Measurements from ENCODE around the gene BPIFA1. TPM values are rescaled to one million over a fixed set of nuclear protein-coding genes. Genes with fewer than 3 reads are reported as not detected.

BPIFA1 gene
- polyA plus RNA-seq, 1 of the 3 experiments (the other 2 are of a cell fraction): not detected

- TF ChIP-seq TAF1 (IDR thresholded peaks at IDR 0.05; ENCODE audit: borderline replicate concordance, low read depth, low read length): no peak
- TF ChIP-seq NRF1 (IDR thresholded peaks at IDR 0.05; ENCODE audit: low read depth, low read length): no peak
- no peak for TF ChIP-seq TEAD4 (IDR thresholded peaks at IDR 0.05; ENCODE audit: borderline replicate concordance, insufficient read depth)
- TF ChIP-seq, protein P1, sequence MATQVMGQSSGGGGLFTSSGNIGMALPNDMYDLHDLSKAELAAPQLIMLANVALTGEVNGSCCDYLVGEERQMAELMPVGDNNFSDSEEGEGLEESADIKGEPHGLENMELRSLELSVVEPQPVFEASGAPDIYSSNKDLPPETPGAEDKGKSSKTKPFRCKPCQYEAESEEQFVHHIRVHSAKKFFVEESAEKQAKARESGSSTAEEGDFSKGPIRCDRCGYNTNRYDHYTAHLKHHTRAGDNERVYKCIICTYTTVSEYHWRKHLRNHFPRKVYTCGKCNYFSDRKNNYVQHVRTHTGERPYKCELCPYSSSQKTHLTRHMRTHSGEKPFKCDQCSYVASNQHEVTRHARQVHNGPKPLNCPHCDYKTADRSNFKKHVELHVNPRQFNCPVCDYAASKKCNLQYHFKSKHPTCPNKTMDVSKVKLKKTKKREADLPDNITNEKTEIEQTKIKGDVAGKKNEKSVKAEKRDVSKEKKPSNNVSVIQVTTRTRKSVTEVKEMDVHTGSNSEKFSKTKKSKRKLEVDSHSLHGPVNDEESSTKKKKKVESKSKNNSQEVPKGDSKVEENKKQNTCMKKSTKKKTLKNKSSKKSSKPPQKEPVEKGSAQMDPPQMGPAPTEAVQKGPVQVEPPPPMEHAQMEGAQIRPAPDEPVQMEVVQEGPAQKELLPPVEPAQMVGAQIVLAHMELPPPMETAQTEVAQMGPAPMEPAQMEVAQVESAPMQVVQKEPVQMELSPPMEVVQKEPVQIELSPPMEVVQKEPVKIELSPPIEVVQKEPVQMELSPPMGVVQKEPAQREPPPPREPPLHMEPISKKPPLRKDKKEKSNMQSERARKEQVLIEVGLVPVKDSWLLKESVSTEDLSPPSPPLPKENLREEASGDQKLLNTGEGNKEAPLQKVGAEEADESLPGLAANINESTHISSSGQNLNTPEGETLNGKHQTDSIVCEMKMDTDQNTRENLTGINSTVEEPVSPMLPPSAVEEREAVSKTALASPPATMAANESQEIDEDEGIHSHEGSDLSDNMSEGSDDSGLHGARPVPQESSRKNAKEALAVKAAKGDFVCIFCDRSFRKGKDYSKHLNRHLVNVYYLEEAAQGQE (IDR thresholded peaks at IDR 0.05; ENCODE audit: low read depth, low read length): peak; percentile 89
- TF ChIP-seq SIN3A (IDR thresholded peaks at IDR 0.05; ENCODE audit: borderline replicate concordance, low read depth, low read length): no peak
- Histone ChIP-seq H3K27ac (ENCODE audit: low read depth in 2 of 2, low read length in 1 of 2) (no peak overlapping the region), H3K27me3 (ENCODE audit: insufficient read depth) (peaks cover 2% of the 10 kb centered on the region; the same call in 1 of the 2 replicates), H3K9me2 (no peaks in the 10 kb centered on the region), H3K79me2 (ENCODE audit: insufficient read depth) (no peaks in the 10 kb centered on the region), H4K20me1 (ENCODE audit: insufficient read depth) (no peaks in the 10 kb centered on the region), H3K4me2 (no peak overlapping the region), H3F3A (replicated peaks; ENCODE audit: insufficient read depth) (no peaks in the 10 kb centered on the region), H3K9ac (no peak overlapping the region), H3K4me3 (ENCODE audit: low read depth in 2 of 2, low read length in 1 of 2) (no peak overlapping the region), H3K36me3 (replicated peaks in 1 of 2; ENCODE audit: control insufficient read depth in 1 of 2, insufficient read depth in 2 of 2, low read length in 1 of 2) (no peaks in the 10 kb centered on the region), H3K4me1 (ENCODE audit: control insufficient read depth in 1 of 2, insufficient read depth in 2 of 2, low read depth in 1 of 2, low read length in 1 of 2) (no peaks in the 10 kb centered on the region), H3K9me3 (no peaks in the 10 kb centered on the region), H2AFZ (ENCODE audit: low read depth) (no peak overlapping the region)
- ChIA-PET POLR2A (no interaction called here), CTCF (interaction anchor here (0.7 kb wide), 1 partner anchor 13 kb away, joined by 4 read pairs; no protein-coding TSS in a partner anchor)
- WGBS (ENCODE audit: low lambda C conversion rate): 9% methylated on average over 8 of the region's 8 CpGs
- no peak for DNase-seq
Observed at GRCh38 chr20:33192912-33193501, 42.8 kb upstream of the BPIFA1 start.

- Histone ChIP-seq H3K9me2 (no peaks in the 10 kb centered on the region), H3K4me3 (ENCODE audit: low read depth in 2 of 2, low read length in 1 of 2) (no peak overlapping the region), H3K27me3 (ENCODE audit: insufficient read depth) (peaks cover 18% of the 10 kb centered on the region; the same call in 1 of the 2 replicates), H3K79me2 (ENCODE audit: insufficient read depth) (no peaks in the 10 kb centered on the region), H3F3A (replicated peaks; ENCODE audit: insufficient read depth) (no peaks in the 10 kb centered on the region), H3K9ac (no peak overlapping the region), H3K4me2 (no peak overlapping the region), H2AFZ (ENCODE audit: low read depth) (no peak overlapping the region), H3K4me1 (ENCODE audit: control insufficient read depth in 1 of 2, insufficient read depth in 2 of 2, low read depth in 1 of 2, low read length in 1 of 2) (no peaks in the 10 kb centered on the region), H3K27ac (ENCODE audit: low read depth in 2 of 2, low read length in 1 of 2) (no peak overlapping the region), H3K36me3 (replicated peaks in 1 of 2; ENCODE audit: control insufficient read depth in 1 of 2, insufficient read depth in 2 of 2, low read length in 1 of 2) (no peaks in the 10 kb centered on the region), H4K20me1 (ENCODE audit: insufficient read depth) (no peaks in the 10 kb centered on the region), H3K9me3 (no peaks in the 10 kb centered on the region)
- TF ChIP-seq RCOR1 (IDR thresholded peaks at IDR 0.05; ENCODE audit: low read length) (no peak), GATA2 (CRISPR knock-in tag; IDR thresholded peaks at IDR 0.05) (no peak), SMC3 (IDR thresholded peaks at IDR 0.05; ENCODE audit: low read depth, low read length) (no peak)
- TF ChIP-seq, protein P2, sequence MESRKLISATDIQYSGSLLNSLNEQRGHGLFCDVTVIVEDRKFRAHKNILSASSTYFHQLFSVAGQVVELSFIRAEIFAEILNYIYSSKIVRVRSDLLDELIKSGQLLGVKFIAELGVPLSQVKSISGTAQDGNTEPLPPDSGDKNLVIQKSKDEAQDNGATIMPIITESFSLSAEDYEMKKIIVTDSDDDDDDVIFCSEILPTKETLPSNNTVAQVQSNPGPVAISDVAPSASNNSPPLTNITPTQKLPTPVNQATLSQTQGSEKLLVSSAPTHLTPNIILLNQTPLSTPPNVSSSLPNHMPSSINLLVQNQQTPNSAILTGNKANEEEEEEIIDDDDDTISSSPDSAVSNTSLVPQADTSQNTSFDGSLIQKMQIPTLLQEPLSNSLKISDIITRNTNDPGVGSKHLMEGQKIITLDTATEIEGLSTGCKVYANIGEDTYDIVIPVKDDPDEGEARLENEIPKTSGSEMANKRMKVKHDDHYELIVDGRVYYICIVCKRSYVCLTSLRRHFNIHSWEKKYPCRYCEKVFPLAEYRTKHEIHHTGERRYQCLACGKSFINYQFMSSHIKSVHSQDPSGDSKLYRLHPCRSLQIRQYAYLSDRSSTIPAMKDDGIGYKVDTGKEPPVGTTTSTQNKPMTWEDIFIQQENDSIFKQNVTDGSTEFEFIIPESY (IDR thresholded peaks at IDR 0.05; ENCODE audit: borderline replicate concordance, low read depth): no peak
- CTCF ChIA-PET: interaction anchor here (1.0 kb wide), 1 partner anchor 41 kb away, joined by 3 read pairs; no protein-coding TSS in a partner anchor
- 4% methylated on average over 3 of the region's 3 CpGs for WGBS (ENCODE audit: low lambda C conversion rate)
- POLR2A ChIA-PET: no interaction called here
- no peak for DNase-seq
Observed at GRCh38 chr20:33199026-33199425, 36.8 kb upstream of the BPIFA1 start.
